ENCODE measurements around the gene STUM. TPM values are rescaled to one million over a fixed set of nuclear protein-coding genes. Genes with fewer than 3 reads are reported as not detected.
"Not testable (repeated sequence)": the region's sequence is repeated elsewhere in the genome, so short reads cannot be mapped to it uniquely, and the experiment has no call there.

The STUM gene
- total RNA-seq, 1 experiment from 2014 or later, result 0.11 TPM

DNA sequence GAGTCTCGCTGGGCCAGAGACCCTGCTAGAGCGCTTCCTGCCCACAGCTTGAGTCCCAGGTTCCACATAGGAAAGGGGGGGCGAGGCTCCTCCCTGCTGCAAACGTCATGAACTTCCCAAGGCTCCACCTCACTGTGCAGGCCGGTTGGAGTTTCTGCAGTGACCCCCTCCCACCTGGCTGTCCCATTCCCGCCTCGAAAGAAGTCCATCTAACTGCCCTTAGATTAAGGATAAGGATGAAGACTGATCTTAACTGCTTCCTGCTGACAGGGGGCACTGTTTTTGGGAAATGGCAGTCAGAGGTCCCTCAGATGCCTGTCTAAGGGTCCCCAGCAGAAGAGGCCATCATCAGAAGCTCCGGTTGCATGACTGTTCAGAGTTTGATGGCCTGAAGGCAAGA is 62.7 kb downstream of the STUM start:
- no peak overlapping the region for H4K91ac ChIP-seq (ENCODE audit: insufficient read length, low read depth, low read length)
- H3T11ph ChIP-seq (ENCODE audit: low read length), result no peak overlapping the region
- H3K56ac ChIP-seq (ENCODE audit: insufficient read length, low read depth, low read length), result no peak overlapping the region
- no peak overlapping the region for H3K9ac ChIP-seq (ENCODE audit: extremely low read depth, insufficient read length, low read length)
- H3K14ac ChIP-seq (ENCODE audit: insufficient read depth, low read length), result no peak overlapping the region
- H3K4ac ChIP-seq (ENCODE audit: low read depth, low read length), result no peak overlapping the region
- H3K79me1 ChIP-seq (ENCODE audit: insufficient read depth, low read depth, low read length, poor library complexity, severe bottlenecking), result no peaks in the 10 kb centered on the region
- H2AK5ac ChIP-seq (ENCODE audit: insufficient read length, low read length), result no peak overlapping the region
- no peak overlapping the region for H2BK15ac ChIP-seq (ENCODE audit: low read depth, low read length)
- H3K18ac ChIP-seq (ENCODE audit: insufficient read length, low read depth, low read length), result no peak overlapping the region
- no peak overlapping the region for H4K8ac ChIP-seq (replicated peaks; ENCODE audit: insufficient read length, low read depth, low read length)
- no peak overlapping the region for H3K23ac ChIP-seq (ENCODE audit: insufficient read length, low read depth, low read length)
- Mint-ChIP-seq H3K27ac (peak overlapping the region in 1 of 3 experiments; percentile 21; a peak in 1 of 7 replicates), H3K4me1 (peaks cover 10 to 33% of the 10 kb centered on the region in 2 experiments), H3K4me3 (no peak overlapping the region), H3K27me3 (ENCODE audit: low read depth) (peaks cover 4% of the 10 kb centered on the region), H3K36me3 (ENCODE audit: insufficient read depth in 1 of 3, low read depth in 3 of 3) (no peaks in the 10 kb centered on the region; a peak in 1 of 7 replicates), H3K9me3 (peaks cover 6 to 7% of the 10 kb centered on the region in 2 experiments)
- H2BK12ac ChIP-seq (ENCODE audit: insufficient read length, low read depth, low read length), result no peak overlapping the region
- no peak overlapping the region for H2AFZ ChIP-seq (ENCODE audit: low read length)
- DNase-seq, result peak; percentile 66
- no peak overlapping the region for H4K5ac ChIP-seq (ENCODE audit: insufficient read length, low read depth, low read length)
- no peak overlapping the region for H2BK120ac ChIP-seq (ENCODE audit: low read depth, low read length, poor library complexity, severe bottlenecking)
- H2BK5ac ChIP-seq (ENCODE audit: insufficient read length, low read length), result no peak overlapping the region
- H3K27ac ChIP-seq (ENCODE audit: insufficient read length, low read depth, low read length), result no peak overlapping the region
- H3K9me3 ChIP-seq (ENCODE audit: control insufficient read depth, low read depth, low read length), result no peaks in the 10 kb centered on the region
- no CpG with 5 or more reads among the region's 8 CpGs for WGBS (ENCODE audit: extremely low coverage, insufficient read length, low lambda C conversion rate)
- H4K20me1 ChIP-seq (ENCODE audit: control insufficient read depth, insufficient read depth, insufficient read length), result no peaks in the 10 kb centered on the region
- H3K4me2 ChIP-seq (ENCODE audit: insufficient read depth, insufficient read length, low read length), result no peak overlapping the region
- H3K4me1 ChIP-seq (ENCODE audit: insufficient read depth, low read length), result no peaks in the 10 kb centered on the region; the same call in 1 of the 2 replicates
- no peak overlapping the region for H2BK20ac ChIP-seq (ENCODE audit: low read depth, low read length, poor library complexity, severe bottlenecking)
- TF ChIP-seq, protein P1, sequence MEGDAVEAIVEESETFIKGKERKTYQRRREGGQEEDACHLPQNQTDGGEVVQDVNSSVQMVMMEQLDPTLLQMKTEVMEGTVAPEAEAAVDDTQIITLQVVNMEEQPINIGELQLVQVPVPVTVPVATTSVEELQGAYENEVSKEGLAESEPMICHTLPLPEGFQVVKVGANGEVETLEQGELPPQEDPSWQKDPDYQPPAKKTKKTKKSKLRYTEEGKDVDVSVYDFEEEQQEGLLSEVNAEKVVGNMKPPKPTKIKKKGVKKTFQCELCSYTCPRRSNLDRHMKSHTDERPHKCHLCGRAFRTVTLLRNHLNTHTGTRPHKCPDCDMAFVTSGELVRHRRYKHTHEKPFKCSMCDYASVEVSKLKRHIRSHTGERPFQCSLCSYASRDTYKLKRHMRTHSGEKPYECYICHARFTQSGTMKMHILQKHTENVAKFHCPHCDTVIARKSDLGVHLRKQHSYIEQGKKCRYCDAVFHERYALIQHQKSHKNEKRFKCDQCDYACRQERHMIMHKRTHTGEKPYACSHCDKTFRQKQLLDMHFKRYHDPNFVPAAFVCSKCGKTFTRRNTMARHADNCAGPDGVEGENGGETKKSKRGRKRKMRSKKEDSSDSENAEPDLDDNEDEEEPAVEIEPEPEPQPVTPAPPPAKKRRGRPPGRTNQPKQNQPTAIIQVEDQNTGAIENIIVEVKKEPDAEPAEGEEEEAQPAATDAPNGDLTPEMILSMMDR (conservative IDR thresholded peaks at IDR 0.05), result peak; percentile 52
- H3K27me3 ChIP-seq (ENCODE audit: insufficient read depth, low read length), result no peaks in the 10 kb centered on the region
- no peaks in the 10 kb centered on the region for H3K23me2 ChIP-seq (ENCODE audit: insufficient read length, low read depth, low read length, poor library complexity, severe bottlenecking)
- no peaks in the 10 kb centered on the region for H3K79me2 ChIP-seq (ENCODE audit: insufficient read depth, low read length)

DNA sequence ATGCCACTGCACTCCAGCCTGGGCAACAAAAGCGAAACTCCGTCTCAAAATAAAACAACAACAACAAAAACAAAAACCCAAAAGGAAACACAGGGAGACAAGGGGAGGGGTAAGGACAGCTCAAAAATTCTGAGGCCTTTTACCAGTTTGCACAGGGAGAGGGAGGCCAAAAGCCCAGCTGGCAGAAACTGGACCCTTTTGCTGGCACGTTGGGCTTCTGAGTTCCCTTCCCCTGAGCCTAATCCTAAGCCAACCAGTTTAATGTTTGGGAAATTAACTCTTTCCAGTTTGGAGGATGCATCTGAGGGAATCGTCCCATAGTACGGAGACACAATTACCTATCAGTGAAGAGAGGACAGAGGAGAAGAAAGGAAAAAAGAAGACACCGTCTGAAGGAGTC is 63.4 kb downstream of the STUM start:
- H3K4me3 Mint-ChIP-seq; H3K4me2 ChIP-seq (ENCODE audit: insufficient read depth, insufficient read length, low read length); H4K8ac ChIP-seq (replicated peaks; ENCODE audit: insufficient read length, low read depth, low read length); H3T11ph ChIP-seq (ENCODE audit: low read length); H2BK20ac ChIP-seq (ENCODE audit: low read depth, low read length, poor library complexity, severe bottlenecking); DNase-seq; H2BK120ac ChIP-seq (ENCODE audit: low read depth, low read length, poor library complexity, severe bottlenecking); H3K9ac ChIP-seq (ENCODE audit: extremely low read depth, insufficient read length, low read length); H4K20me1 ChIP-seq (ENCODE audit: control insufficient read depth, insufficient read depth, insufficient read length); H3K23me2 ChIP-seq (ENCODE audit: insufficient read length, low read depth, low read length, poor library complexity, severe bottlenecking); H2BK12ac ChIP-seq (ENCODE audit: insufficient read length, low read depth, low read length); H3K9me3 ChIP-seq (ENCODE audit: control insufficient read depth, low read depth, low read length); H3K18ac ChIP-seq (ENCODE audit: insufficient read length, low read depth, low read length); H3K36me3 Mint-ChIP-seq (ENCODE audit: insufficient read depth in 1 of 3, low read depth in 3 of 3); H3K23ac ChIP-seq (ENCODE audit: insufficient read length, low read depth, low read length); H3K27ac Mint-ChIP-seq; H3K27me3 ChIP-seq (ENCODE audit: insufficient read depth, low read length); H3K56ac ChIP-seq (ENCODE audit: insufficient read length, low read depth, low read length); H3K79me1 ChIP-seq (ENCODE audit: insufficient read depth, low read depth, low read length, poor library complexity, severe bottlenecking); H3K4me1 ChIP-seq (ENCODE audit: insufficient read depth, low read length); H3K14ac ChIP-seq (ENCODE audit: insufficient read depth, low read length); H2AFZ ChIP-seq (ENCODE audit: low read length); H2BK5ac ChIP-seq (ENCODE audit: insufficient read length, low read length); H4K91ac ChIP-seq (ENCODE audit: insufficient read length, low read depth, low read length); H2BK15ac ChIP-seq (ENCODE audit: low read depth, low read length); H4K5ac ChIP-seq (ENCODE audit: insufficient read length, low read depth, low read length); H3K27ac ChIP-seq (ENCODE audit: insufficient read length, low read depth, low read length); H3K79me2 ChIP-seq (ENCODE audit: insufficient read depth, low read length); H2AK5ac ChIP-seq (ENCODE audit: insufficient read length, low read length); H3K27me3 Mint-ChIP-seq (ENCODE audit: low read depth); H3K4ac ChIP-seq (ENCODE audit: low read depth, low read length): not testable (repeated sequence)
- peaks cover 11 to 13% of the 10 kb centered on the region in 2 experiments for H3K9me3 Mint-ChIP-seq
- no CpG with 5 or more reads among the region's 6 CpGs for WGBS (ENCODE audit: extremely low coverage, insufficient read length, low lambda C conversion rate)
- peaks cover 8 to 29% of the 10 kb centered on the region in 2 experiments for H3K4me1 Mint-ChIP-seq

All from H9 (cell line).